ENCODE data around the gene ASB16. TPM values are rescaled to one million over a fixed set of nuclear protein-coding genes. Genes with fewer than 3 reads are reported as not detected.

The ASB16 gene
- polyA plus RNA-seq, 1 of the 3 experiments (the other 2 are of a cell fraction), result not detected

DNA sequence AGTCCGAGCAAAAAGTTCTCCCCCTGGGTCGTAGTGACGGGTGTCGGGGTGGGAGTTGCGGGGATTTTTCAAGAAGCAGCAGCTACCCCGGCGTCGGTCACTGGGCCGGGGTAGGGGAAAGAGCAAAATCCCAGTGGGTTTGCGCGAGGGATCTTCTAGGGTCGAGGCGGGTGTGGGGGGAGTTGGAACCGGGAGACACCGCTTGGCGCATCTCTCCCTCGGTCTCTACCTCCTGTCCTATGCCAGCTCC is 51.3 kb downstream of the ASB16 start:
- Histone ChIP-seq H2AFZ (ENCODE audit: low read depth) (peak overlapping the region; percentile 73; the same call in 1 of the 2 replicates), H3K27me3 (ENCODE audit: insufficient read depth) (no peaks in the 10 kb centered on the region), H3K9me3 (no peaks in the 10 kb centered on the region), H3K4me1 (ENCODE audit: control insufficient read depth in 1 of 2, insufficient read depth in 2 of 2, low read depth in 1 of 2, low read length in 1 of 2) (peaks cover 23 to 30% of the 10 kb centered on the region in 2 experiments), H3K9ac (peak overlapping the region; percentile 97; the same call in 1 of the 2 replicates), H3K4me2 (peak overlapping the region; percentile 85), H3F3A (replicated peaks; ENCODE audit: insufficient read depth) (peaks cover 37% of the 10 kb centered on the region), H3K9me2 (no peaks in the 10 kb centered on the region), H4K20me1 (ENCODE audit: insufficient read depth) (peaks cover 14% of the 10 kb centered on the region), H3K36me3 (replicated peaks in 1 of 2; ENCODE audit: control insufficient read depth in 1 of 2, insufficient read depth in 2 of 2, low read length in 1 of 2) (peaks cover 5% of the 10 kb centered on the region in 2 experiments), H3K4me3 (ENCODE audit: low read depth in 2 of 2, low read length in 1 of 2) (peak overlapping the region; percentile 76 to 91), H3K79me2 (ENCODE audit: insufficient read depth) (peaks cover 34% of the 10 kb centered on the region), H3K27ac (ENCODE audit: low read depth in 2 of 2, low read length in 1 of 2) (peak overlapping the region; percentile 87 to 97)
- no peak for TF ChIP-seq ZBTB33 (IDR thresholded peaks at IDR 0.05; ENCODE audit: borderline replicate concordance, low read depth)
- peak; percentile 74; the same call in 1 of the 2 replicates for TF ChIP-seq POLR2AphosphoS5 (IDR thresholded peaks at IDR 0.05; ENCODE audit: low read depth, low read length)
- TF ChIP-seq EZH2phosphoT487 (IDR thresholded peaks at IDR 0.05; ENCODE audit: borderline replicate concordance, low read depth), result no peak
- TF ChIP-seq, protein P1, sequence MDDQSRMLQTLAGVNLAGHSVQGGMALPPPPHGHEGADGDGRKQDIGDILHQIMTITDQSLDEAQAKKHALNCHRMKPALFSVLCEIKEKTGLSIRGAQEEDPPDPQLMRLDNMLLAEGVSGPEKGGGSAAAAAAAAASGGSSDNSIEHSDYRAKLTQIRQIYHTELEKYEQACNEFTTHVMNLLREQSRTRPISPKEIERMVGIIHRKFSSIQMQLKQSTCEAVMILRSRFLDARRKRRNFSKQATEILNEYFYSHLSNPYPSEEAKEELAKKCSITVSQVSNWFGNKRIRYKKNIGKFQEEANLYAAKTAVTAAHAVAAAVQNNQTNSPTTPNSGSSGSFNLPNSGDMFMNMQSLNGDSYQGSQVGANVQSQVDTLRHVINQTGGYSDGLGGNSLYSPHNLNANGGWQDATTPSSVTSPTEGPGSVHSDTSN (IDR thresholded peaks at IDR 0.05), result 0 out of 2 replicates have a peak, but pooled peaks have one; percentile 5
- 2% methylated on average over 17 of the region's 17 CpGs for WGBS (ENCODE audit: low lambda C conversion rate)
- ChIA-PET POLR2A (interaction anchor here (0.8 to 3.5 kb wide), 5 partner anchors 18 to 105 kb away, joined by 3 to 34 read pairs (median 5); partner anchors contain the start of genes RUNDC3A and SLC25A39), CTCF (interaction anchor here (0.7 to 5.5 kb wide), 13 partner anchors 12 to 129 kb away, joined by 3 to 37 read pairs (median 6); partner anchors contain the start of genes RUNDC3A, SLC25A39 and TMUB2)
- no peak for DNase-seq

- peak overlapping the region; percentile 85 for H3K4me2 ChIP-seq
- H3K27ac ChIP-seq (ENCODE audit: low read depth in 2 of 2, low read length in 1 of 2), result peak overlapping the region; percentile 87 to 97
- H3K9me2 ChIP-seq, result no peaks in the 10 kb centered on the region
- H3K79me2 ChIP-seq (ENCODE audit: insufficient read depth), result peaks cover 29% of the 10 kb centered on the region
- peak; percentile 87 for DNase-seq
- peak overlapping the region; percentile 97; the same call in 1 of the 2 replicates for H3K9ac ChIP-seq
- H4K20me1 ChIP-seq (ENCODE audit: insufficient read depth), result peaks cover 9% of the 10 kb centered on the region
- peaks cover 37% of the 10 kb centered on the region for H3F3A ChIP-seq (replicated peaks; ENCODE audit: insufficient read depth)
- peak overlapping the region; percentile 76 to 91 for H3K4me3 ChIP-seq (ENCODE audit: low read depth in 2 of 2, low read length in 1 of 2)
- no peaks in the 10 kb centered on the region for H3K27me3 ChIP-seq (ENCODE audit: insufficient read depth)
- H2AFZ ChIP-seq (ENCODE audit: low read depth), result no peak overlapping the region
- H3K9me3 ChIP-seq, result no peaks in the 10 kb centered on the region
- H3K36me3 ChIP-seq (replicated peaks in 1 of 2; ENCODE audit: control insufficient read depth in 1 of 2, insufficient read depth in 2 of 2, low read length in 1 of 2), result peaks cover under 1 to 3% of the 10 kb centered on the region in 2 experiments
- ChIA-PET CTCF (interaction anchor here (0.9 to 5.5 kb wide), 13 partner anchors 12 to 129 kb away, joined by 4 to 37 read pairs (median 6); partner anchors contain the start of genes RUNDC3A, SLC25A39 and TMUB2), POLR2A (interaction anchor here (1.0 to 3.5 kb wide), 3 partner anchors 18 to 98 kb away, joined by 4 to 34 read pairs (median 14); partner anchors contain the start of gene RUNDC3A)
- peaks cover 18 to 27% of the 10 kb centered on the region in 2 experiments for H3K4me1 ChIP-seq (ENCODE audit: control insufficient read depth in 1 of 2, insufficient read depth in 2 of 2, low read depth in 1 of 2, low read length in 1 of 2)
- WGBS (ENCODE audit: low lambda C conversion rate), result 4% methylated on average over 31 of the region's 36 CpGs
- peak; percentile 39 for TF ChIP-seq CTCF (IDR thresholded peaks at IDR 0.05)
- peak; percentile 16; the same call in 1 of the 2 replicates for TF ChIP-seq TCF12 (IDR thresholded peaks at IDR 0.05)
- TF ChIP-seq NFIC (IDR thresholded peaks at IDR 0.05; ENCODE audit: borderline replicate concordance), result 0 out of 2 replicates have a peak, but pooled peaks have one; percentile 22
- 0 out of 2 replicates have a peak, but pooled peaks have one; percentile 7 for TF ChIP-seq REST (IDR thresholded peaks at IDR 0.05; ENCODE audit: low read depth, low read length)
- peak; percentile 81 for TF ChIP-seq RFX5 (IDR thresholded peaks at IDR 0.05; ENCODE audit: low read length)
- TF ChIP-seq MXI1 (IDR thresholded peaks at IDR 0.05; ENCODE audit: low read depth, low read length), result peak; percentile 19; the same call in 1 of the 2 replicates
- peak; percentile 10; the same call in 1 of the 2 replicates for TF ChIP-seq MEF2A (IDR thresholded peaks at IDR 0.05; ENCODE audit: borderline replicate concordance, low read depth)
- TF ChIP-seq TEAD4 (IDR thresholded peaks at IDR 0.05; ENCODE audit: borderline replicate concordance, insufficient read depth), result no peak
- TF ChIP-seq TAF1 (IDR thresholded peaks at IDR 0.05; ENCODE audit: borderline replicate concordance, low read depth, low read length), result peak; percentile 47; the same call in 1 of the 2 replicates
- peak; percentile 13; the same call in 1 of the 2 replicates for TF ChIP-seq RAD21 (IDR thresholded peaks at IDR 0.05; ENCODE audit: low read length)
- TF ChIP-seq EP300 (IDR thresholded peaks at IDR 0.05; ENCODE audit: borderline replicate concordance in 1 of 2, low read depth in 1 of 2, low read length in 1 of 2), result no peak; a peak in 1 of 4 replicates
Measured at GRCh38 chr17:44222112-44222869, 51.8 kb downstream of the ASB16 start.

Data from SK-N-SH (cell line).